Measurements from ENCODE around the gene ZNF574. TPM values are rescaled to one million over a fixed set of nuclear protein-coding genes. Genes with fewer than 3 reads are reported as not detected.

ZNF574 gene
- total and polyA plus RNA-seq, 2 of the 8 experiments (the other 6 are each of a cell fraction or from before 2014, with no cell fraction given), result 27.0 to 38.8 TPM

DNA sequence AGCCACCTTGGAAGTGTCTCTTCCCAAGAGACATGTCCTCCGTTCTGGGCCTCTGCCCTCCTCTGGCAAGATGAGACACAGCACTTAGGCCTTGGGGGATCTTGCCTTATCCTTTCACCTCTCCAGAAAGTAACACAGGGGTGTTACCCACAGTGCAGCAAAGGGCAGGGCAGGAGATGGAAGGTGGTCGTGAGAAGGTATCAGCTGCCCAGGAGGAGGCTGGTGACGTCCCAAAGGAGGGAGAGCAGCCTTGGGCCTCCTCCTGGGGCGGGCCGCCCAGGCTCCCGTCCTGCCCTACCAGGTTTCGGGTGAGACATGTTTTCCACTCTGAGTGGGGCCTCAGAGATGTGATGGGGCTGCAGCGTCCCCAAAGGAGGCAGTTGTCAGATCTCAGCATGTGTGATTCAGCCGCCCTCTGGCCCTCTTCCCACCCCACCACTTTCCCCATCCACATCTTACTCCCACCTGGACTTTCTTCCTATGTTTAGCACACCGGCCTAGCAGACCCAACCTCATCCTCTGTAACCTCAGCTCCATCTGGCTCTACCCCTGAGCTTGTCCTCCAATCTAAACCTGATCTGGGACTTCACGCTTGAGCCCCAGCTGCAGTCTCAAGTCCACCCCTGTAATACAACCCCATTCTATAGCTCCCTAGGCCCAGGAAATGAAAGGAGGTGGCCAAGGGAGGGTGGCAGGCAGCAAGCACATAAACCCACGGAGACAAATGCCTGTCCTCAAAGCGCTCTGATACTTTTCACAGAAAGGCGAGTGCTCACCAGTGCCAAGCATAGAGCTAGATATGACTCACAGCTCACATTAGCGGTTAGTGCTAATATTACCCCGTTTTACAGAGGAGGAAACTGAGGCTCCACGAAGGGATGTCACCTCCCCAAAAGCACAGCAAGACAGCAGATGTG, 47.0 kb downstream of the ZNF574 start:
- no peak overlapping the region for H4K91ac ChIP-seq (replicated peaks; ENCODE audit: insufficient read length, low read length)
- no peak for TF ChIP-seq CBX8 (IDR thresholded peaks at IDR 0.05; ENCODE audit: borderline replicate concordance, low read depth, low read length)
- TF ChIP-seq, protein P1, sequence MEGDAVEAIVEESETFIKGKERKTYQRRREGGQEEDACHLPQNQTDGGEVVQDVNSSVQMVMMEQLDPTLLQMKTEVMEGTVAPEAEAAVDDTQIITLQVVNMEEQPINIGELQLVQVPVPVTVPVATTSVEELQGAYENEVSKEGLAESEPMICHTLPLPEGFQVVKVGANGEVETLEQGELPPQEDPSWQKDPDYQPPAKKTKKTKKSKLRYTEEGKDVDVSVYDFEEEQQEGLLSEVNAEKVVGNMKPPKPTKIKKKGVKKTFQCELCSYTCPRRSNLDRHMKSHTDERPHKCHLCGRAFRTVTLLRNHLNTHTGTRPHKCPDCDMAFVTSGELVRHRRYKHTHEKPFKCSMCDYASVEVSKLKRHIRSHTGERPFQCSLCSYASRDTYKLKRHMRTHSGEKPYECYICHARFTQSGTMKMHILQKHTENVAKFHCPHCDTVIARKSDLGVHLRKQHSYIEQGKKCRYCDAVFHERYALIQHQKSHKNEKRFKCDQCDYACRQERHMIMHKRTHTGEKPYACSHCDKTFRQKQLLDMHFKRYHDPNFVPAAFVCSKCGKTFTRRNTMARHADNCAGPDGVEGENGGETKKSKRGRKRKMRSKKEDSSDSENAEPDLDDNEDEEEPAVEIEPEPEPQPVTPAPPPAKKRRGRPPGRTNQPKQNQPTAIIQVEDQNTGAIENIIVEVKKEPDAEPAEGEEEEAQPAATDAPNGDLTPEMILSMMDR (IDR thresholded peaks at IDR 0.05; ENCODE audit: control extremely low read depth in 1 of 3, insufficient read depth in 1 of 3, low read depth in 1 of 3, low read length in 3 of 3), result peak in 2 of 3 experiments; percentile 7 to 19; a peak in 3 of 4 replicates
- ChIA-PET CTCF (ENCODE audit: partially characterized antibody) (interaction anchor here (0.6 to 4.8 kb wide), 8 partner anchors 9 to 1322 kb away, joined by 3 to 59 read pairs (median 12); partner anchors contain the start of gene POU2F2), POLR2A (ENCODE audit: partially characterized antibody) (no interaction called here)
- H3K79me1 ChIP-seq (ENCODE audit: low read depth, low read length), result no peaks in the 10 kb centered on the region
- no peak overlapping the region for H3K4ac ChIP-seq (replicated peaks; ENCODE audit: insufficient read length, low read depth, low read length)
- H2BK20ac ChIP-seq (ENCODE audit: low read length), result 0 out of 2 replicates have a peak overlapping the region, but pooled peaks have one; percentile 32
- DNase-seq (ENCODE audit: low read depth in 1 of 2, low spot score in 2 of 2) (no peak), FAIRE-seq (no peak)
- no peaks in the 10 kb centered on the region for H3K36me3 ChIP-seq (ENCODE audit: control insufficient read depth in 2 of 4, insufficient read depth in 4 of 4, low read length in 3 of 4)
- H3K4me1 ChIP-seq (replicated peaks in 1 of 4; ENCODE audit: control insufficient read depth in 3 of 4, insufficient read depth in 4 of 4, low read length in 3 of 4), result peaks cover 0 to 12% (median 8%) of the 10 kb centered on the region in 4 experiments; a peak in 4 of 7 replicates
- H3K27me3 ChIP-seq (replicated peaks in 1 of 4; ENCODE audit: control insufficient read depth in 3 of 4, extremely low read depth in 1 of 4, insufficient read depth in 3 of 4, low read length in 3 of 4), result no peaks in the 10 kb centered on the region; a peak in 1 of 7 replicates
- peak overlapping the region; percentile 61; the same call in 1 of the 2 replicates for H2BK15ac ChIP-seq (ENCODE audit: low read length)
- no peaks in the 10 kb centered on the region for H4K20me1 ChIP-seq (replicated peaks in 1 of 2; ENCODE audit: control insufficient read depth in 1 of 2, insufficient read depth in 2 of 2, low read length in 2 of 2)
- no peak overlapping the region for H3K56ac ChIP-seq (replicated peaks; ENCODE audit: insufficient read length, low read depth, low read length)
- H2BK5ac ChIP-seq (ENCODE audit: low read depth, low read length), result 0 out of 2 replicates have a peak overlapping the region, but pooled peaks have one; percentile 44
- no peak overlapping the region for H4K5ac ChIP-seq (ENCODE audit: insufficient read length, low read depth, low read length)
- no peaks in the 10 kb centered on the region for H3K23me2 ChIP-seq (ENCODE audit: low read depth, low read length)
- 0 out of 7 replicates have a peak overlapping the region, but pooled peaks of 1 of the 4 experiments have one; percentile 1 for H3K9ac ChIP-seq (replicated peaks in 1 of 4; ENCODE audit: extremely low read depth in 1 of 4, low read depth in 3 of 4, low read length in 3 of 4)
- H2AFZ ChIP-seq (ENCODE audit: low read length), result no peak overlapping the region
- H2BK12ac ChIP-seq (ENCODE audit: low read depth, low read length), result peak overlapping the region; percentile 75; the same call in 1 of the 2 replicates
- H2BK120ac ChIP-seq (replicated peaks; ENCODE audit: low read depth, low read length), result no peak overlapping the region
- H3K18ac ChIP-seq (ENCODE audit: extremely low read depth, low read length), result no peak overlapping the region
- H4K8ac ChIP-seq (ENCODE audit: extremely low read depth, insufficient read depth, low read length), result no peak overlapping the region
- H3K79me2 ChIP-seq (ENCODE audit: control insufficient read depth in 1 of 2, insufficient read depth in 2 of 2, low read length in 2 of 2), result no peaks in the 10 kb centered on the region
- H3K14ac ChIP-seq (ENCODE audit: insufficient read length), result no peak overlapping the region
- no peak overlapping the region for H2AK5ac ChIP-seq (ENCODE audit: low read depth, low read length)
- 92% methylated on average over 17 of the region's 17 CpGs; no CpG with 5 or more reads in 1 of the 2 experiments for WGBS, 2 experiments (ENCODE audit: extremely low coverage in 1 of 2, insufficient coverage in 1 of 2, insufficient read length in 1 of 2, insufficient replicate concordance in 2 of 2, low coverage in 1 of 2, low lambda C conversion rate in 2 of 2, missing lambda C conversion rate in 1 of 2)
- H3K4me3 ChIP-seq (ENCODE audit: extremely low read depth in 1 of 4, insufficient read depth in 2 of 4, low read depth in 3 of 4, low read length in 4 of 4), result no peak overlapping the region
- no peaks in the 10 kb centered on the region for H3K9me3 ChIP-seq (ENCODE audit: insufficient read depth in 2 of 2, low read depth in 1 of 2, low read length in 1 of 2)
- H3K23ac ChIP-seq (ENCODE audit: insufficient read length), result no peak overlapping the region
- H3K4me2 ChIP-seq (ENCODE audit: insufficient read depth in 1 of 2, low read depth in 2 of 2, low read length in 2 of 2), result no peak overlapping the region
- H3K27ac ChIP-seq (ENCODE audit: low read depth, low read length), result no peak overlapping the region
